ENCODE measurements around the gene ZNF28. TPM values are rescaled to one million over a fixed set of nuclear protein-coding genes. Genes with fewer than 3 reads are reported as not detected.
"Not testable (repeated sequence)": the region's sequence is repeated elsewhere in the genome, so short reads cannot be mapped to it uniquely, and the experiment has no call there.

ZNF28 gene
- total and polyA plus RNA-seq, 9 of the 15 experiments (the other 6 are each of a cell fraction or from before 2014, with no cell fraction given), result 19.4 to 38.5 (median 31.5) TPM

DNA sequence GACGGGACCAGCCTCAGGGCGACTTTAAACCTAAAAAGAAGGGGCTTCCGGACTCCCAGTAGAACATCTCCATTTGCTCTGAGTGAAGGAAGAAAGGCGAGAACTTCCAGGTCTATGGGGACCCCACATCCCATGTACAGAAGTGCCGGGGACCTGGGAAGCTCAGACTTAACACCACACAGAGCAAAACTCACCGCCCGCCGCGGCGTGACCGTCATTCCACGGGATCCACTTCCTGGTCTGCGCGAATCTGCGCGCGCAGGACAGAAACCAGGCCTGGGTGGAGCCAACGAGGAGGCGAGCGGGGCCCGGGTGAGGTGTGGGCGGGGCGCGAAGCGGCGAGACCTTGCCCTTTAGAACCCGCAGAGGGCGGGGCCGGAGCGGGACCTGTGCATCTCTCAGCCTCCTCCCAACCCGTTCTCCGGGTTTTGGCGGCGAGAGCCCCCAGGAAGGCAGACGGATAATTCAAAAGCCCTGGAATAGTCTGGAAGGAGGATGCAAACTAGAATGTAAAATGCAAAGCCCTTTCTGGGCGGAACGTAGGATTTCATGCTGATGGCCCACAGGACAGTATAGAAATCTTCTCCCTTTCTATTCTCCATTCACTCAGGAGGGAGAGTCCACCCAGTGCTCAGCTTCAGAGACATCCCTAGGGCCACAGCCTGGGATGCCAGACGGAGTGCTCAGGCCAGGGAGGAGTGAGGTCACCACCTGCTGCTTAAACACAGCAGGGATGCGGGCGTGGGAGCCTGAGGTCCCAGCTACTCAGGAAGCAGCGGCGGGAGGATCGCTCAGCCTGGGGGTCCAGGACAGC is 36.2 kb upstream of the ZNF28 start, which contains the start of gene ZNF468 (continued):
- TF ChIP-seq, protein P1, sequence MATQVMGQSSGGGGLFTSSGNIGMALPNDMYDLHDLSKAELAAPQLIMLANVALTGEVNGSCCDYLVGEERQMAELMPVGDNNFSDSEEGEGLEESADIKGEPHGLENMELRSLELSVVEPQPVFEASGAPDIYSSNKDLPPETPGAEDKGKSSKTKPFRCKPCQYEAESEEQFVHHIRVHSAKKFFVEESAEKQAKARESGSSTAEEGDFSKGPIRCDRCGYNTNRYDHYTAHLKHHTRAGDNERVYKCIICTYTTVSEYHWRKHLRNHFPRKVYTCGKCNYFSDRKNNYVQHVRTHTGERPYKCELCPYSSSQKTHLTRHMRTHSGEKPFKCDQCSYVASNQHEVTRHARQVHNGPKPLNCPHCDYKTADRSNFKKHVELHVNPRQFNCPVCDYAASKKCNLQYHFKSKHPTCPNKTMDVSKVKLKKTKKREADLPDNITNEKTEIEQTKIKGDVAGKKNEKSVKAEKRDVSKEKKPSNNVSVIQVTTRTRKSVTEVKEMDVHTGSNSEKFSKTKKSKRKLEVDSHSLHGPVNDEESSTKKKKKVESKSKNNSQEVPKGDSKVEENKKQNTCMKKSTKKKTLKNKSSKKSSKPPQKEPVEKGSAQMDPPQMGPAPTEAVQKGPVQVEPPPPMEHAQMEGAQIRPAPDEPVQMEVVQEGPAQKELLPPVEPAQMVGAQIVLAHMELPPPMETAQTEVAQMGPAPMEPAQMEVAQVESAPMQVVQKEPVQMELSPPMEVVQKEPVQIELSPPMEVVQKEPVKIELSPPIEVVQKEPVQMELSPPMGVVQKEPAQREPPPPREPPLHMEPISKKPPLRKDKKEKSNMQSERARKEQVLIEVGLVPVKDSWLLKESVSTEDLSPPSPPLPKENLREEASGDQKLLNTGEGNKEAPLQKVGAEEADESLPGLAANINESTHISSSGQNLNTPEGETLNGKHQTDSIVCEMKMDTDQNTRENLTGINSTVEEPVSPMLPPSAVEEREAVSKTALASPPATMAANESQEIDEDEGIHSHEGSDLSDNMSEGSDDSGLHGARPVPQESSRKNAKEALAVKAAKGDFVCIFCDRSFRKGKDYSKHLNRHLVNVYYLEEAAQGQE (IDR thresholded peaks at IDR 0.05; ENCODE audit: borderline replicate concordance), result peak; percentile 21; the same call in 1 of the 2 replicates
- TF ChIP-seq, protein P1 (CRISPR knock-in tag; IDR thresholded peaks at IDR 0.05; ENCODE audit: low read depth), result not testable (repeated sequence)
- peak in 1 of 2 experiments; percentile 46; a peak in 1 of 4 replicates for TF ChIP-seq SIN3A (IDR thresholded peaks at IDR 0.05; ENCODE audit: borderline replicate concordance in 2 of 2, control insufficient read depth in 1 of 2, low read depth in 2 of 2, low read length in 2 of 2)
- peak; percentile 60; the same call in 1 of the 2 replicates for TF ChIP-seq ELF2 (CRISPR knock-in tag; IDR thresholded peaks at IDR 0.05)
- peak; percentile 75 for TF ChIP-seq SUPT5H (IDR thresholded peaks at IDR 0.05)
- TF ChIP-seq, protein P2, sequence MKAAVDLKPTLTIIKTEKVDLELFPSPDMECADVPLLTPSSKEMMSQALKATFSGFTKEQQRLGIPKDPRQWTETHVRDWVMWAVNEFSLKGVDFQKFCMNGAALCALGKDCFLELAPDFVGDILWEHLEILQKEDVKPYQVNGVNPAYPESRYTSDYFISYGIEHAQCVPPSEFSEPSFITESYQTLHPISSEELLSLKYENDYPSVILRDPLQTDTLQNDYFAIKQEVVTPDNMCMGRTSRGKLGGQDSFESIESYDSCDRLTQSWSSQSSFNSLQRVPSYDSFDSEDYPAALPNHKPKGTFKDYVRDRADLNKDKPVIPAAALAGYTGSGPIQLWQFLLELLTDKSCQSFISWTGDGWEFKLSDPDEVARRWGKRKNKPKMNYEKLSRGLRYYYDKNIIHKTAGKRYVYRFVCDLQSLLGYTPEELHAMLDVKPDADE (conservative IDR thresholded peaks at IDR 0.05; ENCODE audit: control insufficient read depth, low read depth, low read length), result 0 out of 2 replicates have a peak, but pooled peaks have one; percentile 25
- TF ChIP-seq, protein P3, sequence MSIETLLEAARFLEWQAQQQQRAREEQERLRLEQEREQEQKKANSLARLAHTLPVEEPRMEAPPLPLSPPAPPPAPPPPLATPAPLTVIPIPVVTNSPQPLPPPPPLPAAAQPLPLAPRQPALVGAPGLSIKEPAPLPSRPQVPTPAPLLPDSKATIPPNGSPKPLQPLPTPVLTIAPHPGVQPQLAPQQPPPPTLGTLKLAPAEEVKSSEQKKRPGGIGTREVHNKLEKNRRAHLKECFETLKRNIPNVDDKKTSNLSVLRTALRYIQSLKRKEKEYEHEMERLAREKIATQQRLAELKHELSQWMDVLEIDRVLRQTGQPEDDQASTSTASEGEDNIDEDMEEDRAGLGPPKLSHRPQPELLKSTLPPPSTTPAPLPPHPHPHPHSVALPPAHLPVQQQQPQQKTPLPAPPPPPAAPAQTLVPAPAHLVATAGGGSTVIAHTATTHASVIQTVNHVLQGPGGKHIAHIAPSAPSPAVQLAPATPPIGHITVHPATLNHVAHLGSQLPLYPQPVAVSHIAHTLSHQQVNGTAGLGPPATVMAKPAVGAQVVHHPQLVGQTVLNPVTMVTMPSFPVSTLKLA (conservative IDR thresholded peaks at IDR 0.05), result peak; percentile 33 to 49; a peak in 1 of 4 replicates
- TF ChIP-seq RAD21 (CRISPR knock-in tag; conservative IDR thresholded peaks at IDR 0.05 in 1 of 2, IDR thresholded peaks at IDR 0.05 in 1 of 2), result peak; percentile 14 to 36; a peak in 2 of 4 replicates
- TF ChIP-seq MAZ (CRISPR knock-in tag; conservative IDR thresholded peaks at IDR 0.05 in 1 of 2, IDR thresholded peaks at IDR 0.05 in 1 of 2), result peak; percentile 38 to 63; a peak in 1 of 4 replicates
- 0 out of 2 replicates have a peak, but pooled peaks have one; percentile 16 for TF ChIP-seq EP400 (IDR thresholded peaks at IDR 0.05)
- 0 out of 4 replicates have a peak, but pooled peaks of 1 of the 2 experiments have one; percentile 36 for TF ChIP-seq SRF (CRISPR knock-in tag; IDR thresholded peaks at IDR 0.05)
- TF ChIP-seq TEAD1 (CRISPR knock-in tag; IDR thresholded peaks at IDR 0.05), result 0 out of 4 replicates have a peak, but pooled peaks of 1 of the 2 experiments have one; percentile 47

Data from K562 (cell line).